WTC11 (cell line): ENCODE results near the gene CFAP251.

ENCODE experiments used
- E2F4 ChIP-seq: sonication (generic); formaldehyde crosslinking; IDR thresholded peaks from 2 replicates; pipeline ENCODE4 v1.8.1; 2022; ENCODE audit warnings: low read depth, mild to moderate bottlenecking, moderate library complexity, missing genetic modification reagents, borderline replicate concordance
- FOXJ3 ChIP-seq: sonication (generic); formaldehyde crosslinking; IDR thresholded peaks from 2 replicates; pipeline ENCODE4 v1.9.0; 2021; ENCODE audit warnings: missing genetic modification reagents, mild to moderate bottlenecking, borderline replicate concordance
- FOXP4 ChIP-seq: sonication (generic); formaldehyde crosslinking; IDR thresholded peaks from 2 replicates; pipeline ENCODE4 v1.8.0; 2022; ENCODE audit warnings: mild to moderate bottlenecking, missing genetic modification reagents
- IRF2 ChIP-seq: sonication (generic); formaldehyde crosslinking; IDR thresholded peaks from 2 replicates; pipeline ENCODE4 v1.8.0; 2022; ENCODE audit warnings: low read depth, missing genetic modification reagents, borderline replicate concordance
- MAX ChIP-seq: sonication (generic); formaldehyde crosslinking; IDR thresholded peaks from 2 replicates; pipeline ENCODE4 v1.8.0; 2022; ENCODE audit warnings: mild to moderate bottlenecking, missing genetic modification reagents
- NFATC4 ChIP-seq: fragments of 250-450 bp; sonication (Bioruptor Pico); IDR thresholded peaks from 2 replicates; pipeline ENCODE4 v1.9.0; 2021; ENCODE audit warnings: mild to moderate bottlenecking
- NFE2L1 ChIP-seq: sonication (generic); formaldehyde crosslinking; IDR thresholded peaks from 2 replicates; pipeline ENCODE4 v1.8.1; 2023; ENCODE audit warnings: missing genetic modification reagents
- TP53 ChIP-seq: sonication (generic); formaldehyde crosslinking; IDR thresholded peaks from 2 replicates; pipeline ENCODE4 v1.8.1; 2023; ENCODE audit warnings: mild to moderate bottlenecking, missing genetic modification reagents
- ZNF317 ChIP-seq: sonication (generic); formaldehyde crosslinking; IDR thresholded peaks from 2 replicates; pipeline ENCODE4 v1.8.1; 2023; ENCODE audit warnings: low read depth, mild to moderate bottlenecking, moderate library complexity, missing genetic modification reagents, borderline replicate concordance
- TF ChIP-seq, protein P1 (sequence below): fragments of 200-600 bp; IDR thresholded peaks from 2 replicates; pipeline ENCODE4 v1.8.0; 2022; ENCODE audit warnings: antibody characterized with exemption
- TF ChIP-seq, protein P2 (sequence below): sonication (generic); formaldehyde crosslinking; IDR thresholded peaks from 2 replicates; pipeline ENCODE4 v1.8.1; 2022; ENCODE audit warnings: low read depth, missing genetic modification reagents, borderline replicate concordance
- TF ChIP-seq, protein P3 (sequence below): sonication (generic); formaldehyde crosslinking; IDR thresholded peaks from 2 replicates; pipeline ENCODE4 v1.8.0; 2023; ENCODE audit warnings: mild to moderate bottlenecking, missing genetic modification reagents

GRCh38 chr12:121961195-121961879 lies 42.9 kb downstream of the CFAP251 start:
- TF ChIP-seq, protein P1, sequence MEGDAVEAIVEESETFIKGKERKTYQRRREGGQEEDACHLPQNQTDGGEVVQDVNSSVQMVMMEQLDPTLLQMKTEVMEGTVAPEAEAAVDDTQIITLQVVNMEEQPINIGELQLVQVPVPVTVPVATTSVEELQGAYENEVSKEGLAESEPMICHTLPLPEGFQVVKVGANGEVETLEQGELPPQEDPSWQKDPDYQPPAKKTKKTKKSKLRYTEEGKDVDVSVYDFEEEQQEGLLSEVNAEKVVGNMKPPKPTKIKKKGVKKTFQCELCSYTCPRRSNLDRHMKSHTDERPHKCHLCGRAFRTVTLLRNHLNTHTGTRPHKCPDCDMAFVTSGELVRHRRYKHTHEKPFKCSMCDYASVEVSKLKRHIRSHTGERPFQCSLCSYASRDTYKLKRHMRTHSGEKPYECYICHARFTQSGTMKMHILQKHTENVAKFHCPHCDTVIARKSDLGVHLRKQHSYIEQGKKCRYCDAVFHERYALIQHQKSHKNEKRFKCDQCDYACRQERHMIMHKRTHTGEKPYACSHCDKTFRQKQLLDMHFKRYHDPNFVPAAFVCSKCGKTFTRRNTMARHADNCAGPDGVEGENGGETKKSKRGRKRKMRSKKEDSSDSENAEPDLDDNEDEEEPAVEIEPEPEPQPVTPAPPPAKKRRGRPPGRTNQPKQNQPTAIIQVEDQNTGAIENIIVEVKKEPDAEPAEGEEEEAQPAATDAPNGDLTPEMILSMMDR, result no peak
- TF ChIP-seq TP53 (CRISPR knock-in tag), result no peak
- TF ChIP-seq NFE2L1 (CRISPR knock-in tag), result no peak
- TF ChIP-seq NFATC4 (CRISPR knock-in tag), result no peak
- TF ChIP-seq ZNF317 (CRISPR knock-in tag), result no peak
- TF ChIP-seq, protein P2, sequence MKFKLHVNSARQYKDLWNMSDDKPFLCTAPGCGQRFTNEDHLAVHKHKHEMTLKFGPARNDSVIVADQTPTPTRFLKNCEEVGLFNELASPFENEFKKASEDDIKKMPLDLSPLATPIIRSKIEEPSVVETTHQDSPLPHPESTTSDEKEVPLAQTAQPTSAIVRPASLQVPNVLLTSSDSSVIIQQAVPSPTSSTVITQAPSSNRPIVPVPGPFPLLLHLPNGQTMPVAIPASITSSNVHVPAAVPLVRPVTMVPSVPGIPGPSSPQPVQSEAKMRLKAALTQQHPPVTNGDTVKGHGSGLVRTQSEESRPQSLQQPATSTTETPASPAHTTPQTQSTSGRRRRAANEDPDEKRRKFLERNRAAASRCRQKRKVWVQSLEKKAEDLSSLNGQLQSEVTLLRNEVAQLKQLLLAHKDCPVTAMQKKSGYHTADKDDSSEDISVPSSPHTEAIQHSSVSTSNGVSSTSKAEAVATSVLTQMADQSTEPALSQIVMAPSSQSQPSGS, result no peak
- no peak for TF ChIP-seq E2F4 (CRISPR knock-in tag)
- no peak for TF ChIP-seq FOXP4 (CRISPR knock-in tag)
- TF ChIP-seq FOXJ3 (CRISPR knock-in tag), result no peak
- no peak for TF ChIP-seq MAX
- TF ChIP-seq, protein P3, sequence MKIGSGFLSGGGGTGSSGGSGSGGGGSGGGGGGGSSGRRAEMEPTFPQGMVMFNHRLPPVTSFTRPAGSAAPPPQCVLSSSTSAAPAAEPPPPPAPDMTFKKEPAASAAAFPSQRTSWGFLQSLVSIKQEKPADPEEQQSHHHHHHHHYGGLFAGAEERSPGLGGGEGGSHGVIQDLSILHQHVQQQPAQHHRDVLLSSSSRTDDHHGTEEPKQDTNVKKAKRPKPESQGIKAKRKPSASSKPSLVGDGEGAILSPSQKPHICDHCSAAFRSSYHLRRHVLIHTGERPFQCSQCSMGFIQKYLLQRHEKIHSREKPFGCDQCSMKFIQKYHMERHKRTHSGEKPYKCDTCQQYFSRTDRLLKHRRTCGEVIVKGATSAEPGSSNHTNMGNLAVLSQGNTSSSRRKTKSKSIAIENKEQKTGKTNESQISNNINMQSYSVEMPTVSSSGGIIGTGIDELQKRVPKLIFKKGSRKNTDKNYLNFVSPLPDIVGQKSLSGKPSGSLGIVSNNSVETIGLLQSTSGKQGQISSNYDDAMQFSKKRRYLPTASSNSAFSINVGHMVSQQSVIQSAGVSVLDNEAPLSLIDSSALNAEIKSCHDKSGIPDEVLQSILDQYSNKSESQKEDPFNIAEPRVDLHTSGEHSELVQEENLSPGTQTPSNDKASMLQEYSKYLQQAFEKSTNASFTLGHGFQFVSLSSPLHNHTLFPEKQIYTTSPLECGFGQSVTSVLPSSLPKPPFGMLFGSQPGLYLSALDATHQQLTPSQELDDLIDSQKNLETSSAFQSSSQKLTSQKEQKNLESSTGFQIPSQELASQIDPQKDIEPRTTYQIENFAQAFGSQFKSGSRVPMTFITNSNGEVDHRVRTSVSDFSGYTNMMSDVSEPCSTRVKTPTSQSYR (CRISPR knock-in tag), result no peak
- no peak for TF ChIP-seq IRF2 (CRISPR knock-in tag)
